Erythroblast (primary cell): ENCODE data around the gene NGB.

Experiments
- DNase-seq, 2 experiments: peaks; one replicate each; lab custom pipeline; 2025; lab: John Stamatoyannopoulos, UW
- GATA1 ChIP-seq: IDR thresholded peaks from 2 replicates; pipeline ENCODE4 v1.6.1; 2011; ENCODE audit warnings: low read depth, mild to moderate bottlenecking, control low read depth, low read length, moderate library complexity
- POLR2A ChIP-seq: IDR thresholded peaks from 2 replicates; pipeline ENCODE4 v1.6.1; 2011; ENCODE audit warnings: mild to moderate bottlenecking, low read length

NGB gene

GRCh38 chr14:77279719-77280118, 8.7 kb upstream of the NGB start:
- no peak for DNase-seq
- no peak for TF ChIP-seq GATA1

GRCh38 chr14:77278461-77279230, 7.6 kb upstream of the NGB start:
- TF ChIP-seq POLR2A (no peak), GATA1 (no peak)
- DNase-seq, result peak; percentile 10 to 14

GRCh38 chr14:77276959-77277358, 6.0 kb upstream of the NGB start:
- DNase-seq, result no peak
- TF ChIP-seq GATA1 (no peak), POLR2A (no peak)

GRCh38 chr14:77276295-77276935, 5.4 kb upstream of the NGB start:
- DNase-seq, result no peak
- TF ChIP-seq GATA1 (no peak), POLR2A (no peak)

GRCh38 chr14:77275601-77276017, 4.6 kb upstream of the NGB start:
- DNase-seq, result no peak
- no peak for TF ChIP-seq POLR2A
- TF ChIP-seq GATA1, result no peak

GRCh38 chr14:77275041-77275580, 4.1 kb upstream of the NGB start:
- DNase-seq, result no peak
- TF ChIP-seq POLR2A, result no peak
- no peak for TF ChIP-seq GATA1

- no peak for DNase-seq
Observed at GRCh38 chr14:77273796-77274195, 2.8 kb upstream of the NGB start.

GRCh38 chr14:77272261-77272660, 1.3 kb upstream of the NGB start:
- TF ChIP-seq GATA1 (no peak), POLR2A (no peak)
- DNase-seq, result no peak

More at GRCh38 chr14:77273796-77274195, 2.8 kb upstream of the NGB start:
- no peak for TF ChIP-seq POLR2A
- no peak for TF ChIP-seq GATA1

- DNase-seq, result no peak
- no peak for TF ChIP-seq GATA1
- no peak for TF ChIP-seq POLR2A
Observed at GRCh38 chr14:77270361-77271112, 469 bp downstream of the NGB start.

- DNase-seq, result no peak
- no peak for TF ChIP-seq GATA1
- TF ChIP-seq POLR2A, result no peak
Observed at GRCh38 chr14:77268989-77269600, 1.9 kb downstream of the NGB start.

GRCh38 chr14:77267937-77268699, 2.9 kb downstream of the NGB start:
- no peak for DNase-seq
- TF ChIP-seq GATA1 (no peak), POLR2A (no peak)

- TF ChIP-seq POLR2A (no peak), GATA1 (no peak)
- DNase-seq, result no peak
Observed at GRCh38 chr14:77266336-77266735, 4.7 kb downstream of the NGB start.

GRCh38 chr14:77265561-77266335, 5.3 kb downstream of the NGB start:
- DNase-seq, result no peak
- TF ChIP-seq GATA1 (no peak), POLR2A (no peak)
